SU-DHL-6 (cell line): ENCODE data around the gene TMEM175.

ENCODE experiments used
- H2AFZ ChIP-seq: fragments of 200-600 bp; sonication (generic); 2 replicates; pipeline ENCODE4 v1.6.1; 2014; ENCODE audit warnings: low read depth, mild to moderate bottlenecking, moderate library complexity, mixed read lengths, antibody characterized with exemption, low read length; ENCODE audit not compliant: severe bottlenecking
- H3F3A ChIP-seq: fragments of 200-600 bp; shearing (Covaris generic); 2 replicates; pipeline ENCODE4 v1.6.0; 2016; ENCODE audit warnings: antibody characterized with exemption, mild to moderate bottlenecking; ENCODE audit not compliant: insufficient read depth
- H3K27ac ChIP-seq: fragments of 200-600 bp; sonication (generic); 2 replicates; pipeline ENCODE4 v1.5.1; 2016; ENCODE audit warnings: low read depth, mild to moderate bottlenecking, low read length, moderate library complexity, mixed read lengths
- H3K27me3 ChIP-seq: fragments of 200-600 bp; sonication (generic), shearing (Covaris generic); 2 replicates; pipeline ENCODE4 v1.6.0; 2014; ENCODE audit warnings: mild to moderate bottlenecking, low read length
- H3K36me3 ChIP-seq: fragments of 200-600 bp; sonication (generic); 2 replicates; pipeline ENCODE4 v1.6.1; 2014; ENCODE audit warnings: mild to moderate bottlenecking, low read length, mixed read lengths
- H3K4me2 ChIP-seq: fragments of 300-600, 200-600 bp; shearing (Covaris generic), sonication (generic); 2 replicates; pipeline ENCODE4 v1.6.0; 2014; ENCODE audit warnings: low read length, low read depth, mild to moderate bottlenecking; ENCODE audit not compliant: poor library complexity, severe bottlenecking
- H3K4me3 ChIP-seq: fragments of 200-600 bp; sonication (generic); 2 replicates; pipeline ENCODE4 v1.5.1; 2014; ENCODE audit warnings: antibody characterized with exemption, low read length, mild to moderate bottlenecking, mixed read lengths; ENCODE audit not compliant: insufficient read depth, poor library complexity, severe bottlenecking
- H3K79me2 ChIP-seq: fragments of 200-600 bp; sonication (generic); 2 replicates; pipeline ENCODE4 v1.6.1; 2014; ENCODE audit warnings: mild to moderate bottlenecking, low read length, moderate library complexity; ENCODE audit not compliant: insufficient read depth
- H3K9ac ChIP-seq: fragments of 200-600 bp; sonication (generic); 2 replicates; pipeline ENCODE4 v1.7.0; 2014; ENCODE audit warnings: mild to moderate bottlenecking, low read length
- H3K9me2 ChIP-seq: fragments of 200-600 bp; sonication (generic); replicated peaks from 2 replicates; pipeline ENCODE4 v1.6.1; 2014; ENCODE audit warnings: low read length; ENCODE audit not compliant: insufficient read depth
- H3K9me3 ChIP-seq: fragments of 200-600 bp; sonication (generic); 2 replicates; pipeline ENCODE4 v1.6.1; 2014; ENCODE audit warnings: low read length, mixed read lengths; ENCODE audit not compliant: insufficient read depth
- H4K20me1 ChIP-seq: fragments of 200-600 bp; sonication (generic); 2 replicates; pipeline ENCODE4 v1.6.1; 2014; ENCODE audit warnings: low read depth, mild to moderate bottlenecking, antibody characterized with exemption, low read length, moderate library complexity, mixed read lengths
- CTCF ChIP-seq: fragments of 200-600 bp; sonication (generic); IDR thresholded peaks from one replicate; pipeline ENCODE4 v1.5.1; 2017; ENCODE audit warnings: antibody characterized with exemption, mild to moderate bottlenecking, low read length, moderate library complexity; ENCODE audit not compliant: insufficient read depth, poor library complexity, severe bottlenecking
- EZH2phosphoT487 ChIP-seq: fragments of 200-600 bp; sonication (generic), shearing (Covaris generic); conservative IDR thresholded peaks from 2 replicates; pipeline ENCODE4 v1.6.1; 2018; ENCODE audit warnings: mild to moderate bottlenecking, antibody characterized with exemption, low read length, moderate library complexity, mixed read lengths

Gene TMEM175

GRCh38 chr4:884259-884658 lies 48.0 kb upstream of the TMEM175 start:
- no peaks in the 10 kb centered on the region for H3K9me2 ChIP-seq
- H3K4me3 ChIP-seq, result no peak overlapping the region
- no peaks in the 10 kb centered on the region for H3K79me2 ChIP-seq
- H4K20me1 ChIP-seq, result no peaks in the 10 kb centered on the region
- H3K27me3 ChIP-seq, result no peaks in the 10 kb centered on the region
- H3K9ac ChIP-seq, result no peak overlapping the region
- H3K36me3 ChIP-seq, result no peaks in the 10 kb centered on the region
- H3K27ac ChIP-seq, result no peak overlapping the region
- no peak overlapping the region for H2AFZ ChIP-seq
- no peak for TF ChIP-seq EZH2phosphoT487
- no peak for TF ChIP-seq CTCF
- no peak overlapping the region for H3K4me2 ChIP-seq
- H3F3A ChIP-seq, result no peaks in the 10 kb centered on the region
- no peaks in the 10 kb centered on the region for H3K9me3 ChIP-seq

- Histone ChIP-seq H3F3A (no peaks in the 10 kb centered on the region), H2AFZ (no peak overlapping the region), H3K79me2 (no peaks in the 10 kb centered on the region), H4K20me1 (no peaks in the 10 kb centered on the region), H3K27ac (no peak overlapping the region), H3K9ac (no peak overlapping the region), H3K36me3 (no peaks in the 10 kb centered on the region), H3K9me2 (no peaks in the 10 kb centered on the region), H3K9me3 (no peaks in the 10 kb centered on the region), H3K27me3 (no peaks in the 10 kb centered on the region), H3K4me3 (no peak overlapping the region), H3K4me2 (no peak overlapping the region)
- TF ChIP-seq EZH2phosphoT487 (no peak), CTCF (no peak)
Observed at GRCh38 chr4:884896-885295, 47.4 kb upstream of the TMEM175 start.

GRCh38 chr4:885353-885752 lies 46.9 kb upstream of the TMEM175 start:
- Histone ChIP-seq H4K20me1 (no peaks in the 10 kb centered on the region), H3K36me3 (no peaks in the 10 kb centered on the region), H3K9me2 (no peaks in the 10 kb centered on the region), H3F3A (no peaks in the 10 kb centered on the region), H3K27me3 (no peaks in the 10 kb centered on the region), H2AFZ (no peak overlapping the region), H3K4me2 (no peak overlapping the region), H3K79me2 (no peaks in the 10 kb centered on the region), H3K4me3 (no peak overlapping the region), H3K27ac (no peak overlapping the region), H3K9ac (no peak overlapping the region), H3K9me3 (no peaks in the 10 kb centered on the region)
- TF ChIP-seq CTCF (no peak), EZH2phosphoT487 (no peak)

GRCh38 chr4:886244-886643 lies 46.0 kb upstream of the TMEM175 start:
- Histone ChIP-seq H3K4me3 (no peak overlapping the region), H3K79me2 (no peaks in the 10 kb centered on the region), H2AFZ (no peak overlapping the region), H3K4me2 (no peak overlapping the region), H4K20me1 (no peaks in the 10 kb centered on the region), H3K9me2 (no peaks in the 10 kb centered on the region), H3F3A (no peaks in the 10 kb centered on the region), H3K9ac (no peak overlapping the region), H3K9me3 (no peaks in the 10 kb centered on the region), H3K36me3 (no peaks in the 10 kb centered on the region), H3K27me3 (no peaks in the 10 kb centered on the region), H3K27ac (no peak overlapping the region)
- no peak for TF ChIP-seq EZH2phosphoT487
- no peak for TF ChIP-seq CTCF
